NCI-H2227 treated with DMSO at 0.1 percent for 48 hours (cell line): ENCODE measurements around the gene AFF1.
"Not testable (repeated sequence)": the region's sequence is repeated elsewhere in the genome, so short reads cannot be mapped to it uniquely, and the experiment has no call there.

Experiments used
- DNase-seq: peaks from one replicate; lab custom pipeline; 2025; lab: John Stamatoyannopoulos, UW

Gene AFF1

GRCh38 chr4:87012265-87012953 lies 77.6 kb downstream of the AFF1 start:
- no peak for DNase-seq

GRCh38 chr4:87012954-87013308 lies 78.1 kb downstream of the AFF1 start:
- DNase-seq: not testable (repeated sequence)

GRCh38 chr4:87014284-87014782 lies 79.5 kb downstream of the AFF1 start:
- DNase-seq: no peak

GRCh38 chr4:87015416-87015815 lies 80.6 kb downstream of the AFF1 start:
- no peak for DNase-seq

- no peak for DNase-seq
These were observed 83.0 kb downstream of the AFF1 start for GRCh38 chr4:87017580-87018342.

GRCh38 chr4:87018753-87019152 lies 83.9 kb downstream of the AFF1 start:
- DNase-seq: no peak

GRCh38 chr4:87019246-87019791 lies 84.5 kb downstream of the AFF1 start:
- DNase-seq: no peak

GRCh38 chr4:87019898-87020297 lies 85.1 kb downstream of the AFF1 start:
- DNase-seq: no peak

- no peak for DNase-seq
These were observed 89.4 kb downstream of the AFF1 start for GRCh38 chr4:87024201-87024600.

- no peak for DNase-seq
These were observed 90.3 kb downstream of the AFF1 start for GRCh38 chr4:87025023-87025613.

GRCh38 chr4:87025614-87026041 lies 90.8 kb downstream of the AFF1 start:
- no peak for DNase-seq

GRCh38 chr4:87026800-87027495 lies 92.1 kb downstream of the AFF1 start:
- no peak for DNase-seq

- DNase-seq: no peak
These were observed 94.5 kb downstream of the AFF1 start for GRCh38 chr4:87029356-87029755.

GRCh38 chr4:87030124-87030523 lies 95.3 kb downstream of the AFF1 start:
- DNase-seq: no peak

- DNase-seq: no peak
These were observed 96.1 kb downstream of the AFF1 start for GRCh38 chr4:87030755-87031441.

- no peak for DNase-seq
These were observed 97.1 kb downstream of the AFF1 start for GRCh38 chr4:87031920-87032319.

- no peak for DNase-seq
These were observed 98.2 kb downstream of the AFF1 start for GRCh38 chr4:87032884-87033533.

- no peak for DNase-seq
These were observed 99.1 kb downstream of the AFF1 start for GRCh38 chr4:87033902-87034301.

GRCh38 chr4:87034527-87034926 lies 99.7 kb downstream of the AFF1 start:
- no peak for DNase-seq

GRCh38 chr4:87035881-87036509 lies 101.2 kb downstream of the AFF1 start:
- DNase-seq: no peak

GRCh38 chr4:87036713-87037112 lies 101.9 kb downstream of the AFF1 start:
- DNase-seq: no peak
